Activated gamma-delta T cell treated with Interleukin-2 at 50 U/mL for 16 hours (primary cell): ENCODE results near the gene CAMK2N2.
A peak's percentile ranks its signal among the peaks of the same experiment; 100 is the strongest.
"Not testable (repeated sequence)": the region's sequence is repeated elsewhere in the genome, so short reads cannot be mapped to it uniquely, and the experiment has no call there.

Experiments
- DNase-seq: peaks from one replicate; pipeline ENCODE4 v3.0.0-alpha.2; 2020

Gene CAMK2N2

DNA sequence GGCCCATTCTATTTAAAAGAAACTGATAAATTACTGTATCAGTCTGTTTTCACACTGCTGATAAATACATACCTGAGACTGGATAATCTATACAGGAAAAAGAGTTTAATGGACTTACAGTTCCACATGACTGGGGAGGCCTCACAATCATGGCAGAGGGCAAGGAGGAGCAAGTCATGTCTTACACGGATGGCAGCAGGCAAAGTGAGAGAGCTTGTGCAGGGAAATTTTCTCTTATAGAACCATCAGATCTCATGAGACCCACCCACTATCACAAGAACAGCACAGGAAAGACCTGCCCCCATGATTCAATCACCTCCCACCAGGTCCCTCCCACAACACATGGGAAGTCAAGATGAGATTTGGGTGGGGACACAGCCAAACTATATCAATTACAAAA lies 5.9 kb upstream of the CAMK2N2 start:
- DNase-seq, result not testable (repeated sequence)

DNA sequence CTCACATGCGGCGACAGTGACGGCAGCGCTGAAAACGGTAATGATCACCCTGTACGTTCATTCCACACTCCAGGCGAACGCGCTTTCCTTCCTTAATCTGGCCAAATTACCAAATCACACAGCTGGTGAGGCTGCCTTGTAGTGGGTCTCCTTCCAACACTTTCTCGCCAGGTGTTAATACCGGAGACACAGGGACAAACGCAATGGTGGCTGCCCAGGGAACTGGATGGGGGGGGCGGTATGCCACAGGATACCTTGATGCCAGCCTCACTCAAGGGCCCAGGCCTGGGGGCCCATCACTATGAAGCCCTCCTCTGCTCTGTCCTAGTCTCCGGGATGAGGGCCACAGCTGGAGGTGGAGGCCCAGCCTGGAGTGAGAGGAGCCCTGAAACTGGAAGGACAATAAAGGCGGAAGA lies 1.4 kb upstream of the CAMK2N2 start:
- DNase-seq, result no peak

DNA sequence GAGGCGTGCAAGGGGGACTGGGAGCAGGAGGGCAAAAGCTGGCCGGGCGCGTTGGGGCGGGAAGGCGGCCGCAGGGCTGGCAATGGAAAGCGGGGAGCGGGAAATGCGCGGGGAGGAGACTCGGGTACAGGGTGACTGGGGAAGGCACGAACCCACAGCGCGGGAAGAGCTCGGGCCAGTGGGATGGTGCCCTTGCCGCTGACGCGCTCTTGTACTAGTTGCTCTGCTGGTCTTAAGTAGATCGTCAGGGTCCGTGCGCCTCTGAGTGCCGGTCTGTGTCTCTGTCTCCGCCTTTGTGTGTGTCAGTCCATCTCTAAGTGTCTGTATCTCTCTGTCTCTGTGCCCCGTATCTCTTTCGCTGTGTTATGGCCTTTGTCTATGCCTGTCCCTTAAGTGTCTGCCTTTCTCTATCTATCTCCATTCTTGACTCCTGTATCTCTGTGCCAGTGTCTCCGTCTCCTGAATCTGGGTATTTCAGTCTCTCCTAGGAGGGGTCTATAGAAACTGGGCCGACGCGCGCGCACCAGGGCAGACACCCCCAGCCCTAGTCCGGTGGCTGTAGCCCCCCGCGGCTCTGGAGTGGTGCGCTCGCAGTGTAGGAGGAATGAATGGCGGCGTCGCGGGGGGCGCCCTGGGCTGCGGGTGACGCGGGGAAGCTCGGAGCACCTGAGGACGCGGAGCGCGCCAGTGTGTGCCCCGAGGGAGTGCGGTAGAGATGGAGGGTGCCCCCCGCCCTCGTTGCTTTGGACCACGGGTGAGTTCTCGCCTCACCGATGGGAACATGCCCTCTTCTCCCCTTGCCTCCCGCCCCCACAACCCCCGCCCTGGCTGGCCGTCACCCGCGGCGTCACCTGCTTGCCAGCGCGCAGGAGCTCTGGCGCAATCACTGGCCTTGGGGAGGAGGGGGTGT lies 756 bp upstream of the CAMK2N2 start:
- no peak for DNase-seq

DNA sequence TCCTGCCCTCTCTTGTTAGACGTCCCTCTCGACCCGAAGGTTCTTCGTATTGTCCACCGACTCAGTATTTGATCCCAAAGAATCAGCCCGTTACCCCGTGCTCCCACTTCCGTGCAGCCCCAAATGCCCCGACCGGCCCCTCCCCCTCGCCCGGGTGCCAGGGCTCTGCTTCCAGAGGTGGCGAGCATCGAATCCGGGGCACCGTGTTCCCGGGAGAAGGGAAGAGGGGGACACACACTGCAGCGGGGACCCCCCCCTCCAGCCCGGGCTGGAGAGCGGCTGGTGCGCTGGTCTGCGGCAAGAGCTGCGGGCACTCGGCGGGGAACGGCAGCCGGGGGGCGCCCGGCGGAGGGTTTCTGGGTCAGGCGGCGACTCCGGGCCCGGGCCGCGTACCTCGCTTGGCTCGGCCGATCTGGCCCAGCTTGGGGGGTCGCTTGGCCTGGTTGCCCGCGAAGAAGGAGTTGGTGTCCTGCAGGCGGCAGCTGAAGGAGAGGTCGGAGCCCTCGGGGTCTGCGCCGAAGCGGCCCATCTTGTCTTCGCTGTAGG lies 556 bp downstream of the CAMK2N2 start:
- no peak for DNase-seq

DNA sequence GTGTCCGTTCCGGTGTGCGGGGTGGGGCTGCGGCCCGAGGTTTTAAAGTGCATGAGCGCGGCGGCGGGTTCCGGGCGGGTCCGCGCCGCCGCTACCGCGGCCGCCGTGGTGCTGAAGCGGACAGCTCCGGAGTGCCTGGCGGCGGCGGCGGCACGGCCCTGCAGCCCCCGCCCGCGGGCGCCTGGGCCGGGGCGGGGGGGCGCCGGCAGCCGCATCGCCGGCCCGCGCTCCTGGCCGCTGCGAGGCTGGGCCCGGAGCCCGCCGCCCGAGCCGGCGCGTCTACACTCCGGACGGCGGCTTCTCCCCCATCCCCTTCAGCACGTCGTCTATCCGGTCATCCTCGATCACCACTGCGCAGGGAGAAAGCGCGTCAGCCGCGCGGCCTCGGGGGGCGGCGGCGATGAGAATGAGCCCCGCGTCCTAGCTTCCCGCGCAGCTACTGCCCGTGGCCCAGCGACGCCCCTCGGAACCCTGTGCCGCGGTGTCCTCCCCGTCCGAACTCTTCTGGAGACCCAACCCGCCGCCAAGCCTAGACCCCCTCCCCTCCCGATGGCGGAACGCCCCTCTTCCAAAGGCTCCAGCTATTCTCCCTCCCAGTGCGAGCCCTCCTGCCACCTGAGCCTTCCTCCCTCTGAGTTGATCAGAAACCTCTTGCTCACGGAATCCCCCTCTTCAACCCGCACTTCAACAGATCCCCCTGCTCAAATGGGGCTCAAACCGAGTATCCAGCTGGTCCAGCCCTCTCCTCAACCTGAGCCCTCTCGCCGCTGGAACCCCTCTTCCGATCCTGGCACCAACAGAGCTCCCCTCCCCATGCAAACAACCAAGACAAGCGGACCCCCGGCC lies 1.3 kb downstream of the CAMK2N2 start:
- peak; percentile 25 for DNase-seq

DNA sequence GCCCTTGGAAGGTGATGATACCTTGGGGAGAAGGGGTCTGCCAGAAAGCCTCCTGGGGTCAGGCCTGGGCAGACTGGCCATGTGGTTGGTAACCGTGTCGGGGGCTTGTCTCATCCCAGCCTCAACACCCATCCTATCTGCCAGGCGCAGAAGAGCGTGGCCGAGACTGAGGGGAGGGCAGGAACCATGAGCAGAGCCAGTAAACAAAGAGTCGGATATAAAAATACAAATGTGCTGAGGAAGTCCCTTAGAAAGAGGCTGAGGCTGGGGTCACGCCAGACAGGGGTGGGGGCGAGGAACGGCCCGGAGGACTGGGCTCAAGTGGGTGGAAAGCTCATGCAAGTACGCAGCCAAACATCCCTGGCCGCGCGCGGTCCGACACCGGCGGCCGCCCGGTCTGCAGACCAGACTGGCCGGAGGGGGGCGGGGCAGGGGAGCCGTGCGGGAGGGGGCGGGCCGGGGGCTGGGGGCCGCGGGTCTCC lies 1.9 kb downstream of the CAMK2N2 start:
- DNase-seq, result no peak

DNA sequence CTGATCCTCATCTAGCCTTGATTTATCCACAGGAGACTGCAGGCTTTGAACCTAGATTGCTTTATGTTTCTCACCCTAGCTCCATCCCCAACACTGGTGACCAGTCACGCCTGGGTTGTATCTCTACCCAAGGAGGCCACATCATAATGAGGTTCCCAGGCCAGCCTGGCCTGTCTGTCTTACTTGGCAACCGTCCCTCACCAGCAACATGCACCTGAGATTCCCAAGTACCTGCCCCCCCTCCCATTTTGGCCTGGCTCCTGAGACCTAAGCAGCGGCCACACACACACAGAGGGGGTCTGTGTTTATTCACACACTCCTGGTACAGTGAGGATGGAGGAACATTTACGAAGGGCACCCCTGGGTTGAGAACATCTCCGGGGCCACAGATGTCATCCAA lies 2.4 kb downstream of the CAMK2N2 start:
- DNase-seq, result no peak

DNA sequence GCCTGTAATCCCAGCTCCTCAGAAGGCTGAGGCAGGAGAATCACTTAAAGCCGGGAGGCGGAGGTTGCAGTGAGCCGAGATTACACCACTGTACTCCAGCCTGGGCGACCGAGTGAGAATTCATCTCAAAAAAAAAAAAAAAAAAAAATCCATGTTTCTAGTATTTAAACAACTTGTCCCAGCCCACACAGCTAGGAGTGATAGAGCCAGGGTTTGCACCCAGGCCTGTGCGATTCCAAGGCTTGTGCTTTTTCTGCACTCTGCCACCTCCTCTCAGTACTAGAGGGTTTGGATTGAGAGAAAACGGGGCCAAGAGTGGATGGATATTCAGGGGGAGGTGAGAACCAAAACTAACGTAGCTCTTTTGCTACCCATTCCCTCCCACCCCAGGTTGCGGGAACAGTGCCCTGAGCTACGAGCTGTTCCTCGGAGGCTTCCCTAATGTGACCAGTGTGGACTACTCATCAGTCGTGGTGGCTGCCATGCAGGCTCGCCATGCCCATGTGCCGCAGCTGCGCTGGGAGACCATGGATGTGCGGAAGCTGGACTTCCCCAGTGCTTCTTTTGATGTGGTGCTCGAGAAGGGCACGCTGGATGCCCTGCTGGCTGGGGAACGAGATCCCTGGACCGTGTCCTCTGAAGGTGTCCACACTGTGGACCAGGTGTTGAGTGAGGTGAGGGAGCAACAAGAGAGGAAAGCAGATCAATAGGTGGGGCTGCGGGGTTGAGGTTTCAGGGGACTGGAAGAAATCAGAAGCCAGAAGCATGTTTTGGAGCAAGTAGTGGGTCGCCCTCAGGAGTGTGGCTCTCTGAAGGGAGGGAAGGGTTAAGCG lies 4.1 kb downstream of the CAMK2N2 start:
- DNase-seq, result no peak

DNA sequence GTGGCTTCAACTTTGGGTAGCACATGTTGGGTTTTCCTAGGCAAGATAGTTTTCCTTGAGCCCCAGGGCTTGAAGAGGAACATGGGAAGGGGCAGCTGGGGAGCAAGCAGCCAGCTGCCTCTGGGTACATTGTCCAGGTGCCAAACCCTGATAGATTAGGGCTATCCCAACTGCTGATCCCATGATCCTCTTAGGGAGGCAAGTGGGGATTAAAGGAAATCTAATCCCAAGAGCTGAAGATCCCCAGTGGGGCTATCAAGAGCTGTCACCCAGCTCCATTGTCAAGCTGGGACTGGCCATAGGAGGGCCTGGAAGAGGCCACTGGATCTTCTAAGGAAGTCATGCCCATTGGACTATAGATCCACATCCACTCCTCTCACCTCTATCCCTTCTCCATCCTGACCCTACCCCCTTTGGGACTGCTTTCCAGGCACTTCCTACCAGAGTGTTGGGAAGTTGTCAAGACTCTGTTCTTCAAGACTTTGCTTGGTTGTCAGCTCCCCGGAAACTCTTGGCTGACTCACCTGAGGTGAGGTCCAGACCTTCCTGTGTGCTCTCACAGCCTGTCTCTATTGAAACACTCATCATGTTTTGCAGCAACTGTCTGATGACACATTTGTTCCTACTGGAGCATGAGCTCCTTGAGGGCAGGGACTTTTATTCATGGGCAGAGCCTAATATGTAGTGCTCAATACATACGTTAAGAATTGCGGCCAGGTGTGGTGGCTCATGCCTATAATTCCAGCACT lies 5.9 kb downstream of the CAMK2N2 start:
- DNase-seq, result no peak

DNA sequence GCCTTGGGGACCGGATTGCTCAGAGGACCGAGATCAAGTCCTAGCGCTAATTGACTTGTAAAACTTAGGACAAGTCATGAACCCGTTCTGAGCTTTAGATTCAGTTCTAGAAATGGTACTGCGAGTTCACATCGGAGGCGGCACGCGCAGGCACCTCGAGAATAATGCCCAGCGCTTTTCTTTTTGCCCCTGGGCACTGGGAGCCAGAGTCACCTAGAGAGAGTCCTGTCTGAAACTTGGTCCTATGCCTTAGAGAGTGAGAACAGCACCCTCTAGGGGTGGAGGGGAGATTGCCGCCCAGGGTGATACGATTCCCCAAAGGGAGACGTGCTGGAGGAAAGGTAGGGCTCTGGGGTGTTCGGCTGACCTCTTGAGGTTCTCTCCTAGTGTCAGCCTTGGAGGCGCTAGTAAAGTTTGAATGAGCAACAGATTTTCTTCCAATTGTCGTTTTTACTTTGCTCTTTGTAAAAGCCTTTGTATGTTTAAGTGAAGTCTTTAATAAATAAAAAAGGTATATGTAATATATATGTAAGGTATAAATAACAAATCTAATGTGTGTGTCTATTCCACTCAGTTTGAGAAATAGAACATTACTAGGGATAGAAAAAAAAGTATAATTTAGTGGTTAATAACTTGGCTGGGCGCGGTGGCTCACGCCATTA lies 11.1 kb downstream of the CAMK2N2 start:
- peak; percentile 90 for DNase-seq

DNA sequence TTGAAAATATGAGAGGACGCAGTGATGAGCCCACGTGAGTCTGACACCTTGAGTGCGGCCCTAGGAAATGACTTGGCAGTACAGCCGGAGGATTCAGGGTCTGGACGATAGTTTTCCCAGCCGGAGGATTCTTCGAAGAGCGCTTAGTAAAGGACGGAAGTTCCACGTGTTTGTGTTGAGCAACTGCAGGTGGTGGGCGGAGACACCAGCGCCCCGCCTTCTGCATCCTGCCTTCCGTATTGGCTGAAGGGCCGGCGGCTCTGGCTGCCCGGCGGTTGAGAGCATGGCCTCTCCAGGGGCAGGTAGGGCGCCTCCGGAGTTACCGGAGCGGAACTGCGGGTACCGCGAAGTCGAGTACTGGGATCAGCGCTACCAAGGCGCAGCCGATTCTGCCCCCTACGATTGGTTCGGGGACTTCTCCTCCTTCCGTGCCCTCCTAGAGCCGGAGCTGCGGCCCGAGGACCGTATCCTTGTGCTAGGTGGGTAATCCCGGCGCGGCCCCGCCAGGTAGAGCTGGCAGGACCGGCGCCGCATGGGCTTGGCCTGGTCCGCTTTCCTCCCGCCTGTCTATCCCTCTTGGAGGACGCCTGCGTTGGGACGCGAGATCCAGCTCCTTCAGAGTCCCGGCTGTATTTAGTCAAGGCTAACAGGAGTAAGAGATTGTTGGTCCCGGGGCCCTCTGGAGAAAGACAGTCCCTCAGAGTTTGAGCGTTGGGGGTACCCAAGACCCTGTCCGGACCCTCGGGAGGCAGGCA lies 11.8 kb downstream of the CAMK2N2 start, which contains the start of gene EEF1AKMT4:
Gene EEF1AKMT4 (plus strand): TSS at position 261 of the 755 bp plus-strand sequence. CDS start 23 bp downstream, at position 284.
- peak; percentile 95 for DNase-seq

DNA sequence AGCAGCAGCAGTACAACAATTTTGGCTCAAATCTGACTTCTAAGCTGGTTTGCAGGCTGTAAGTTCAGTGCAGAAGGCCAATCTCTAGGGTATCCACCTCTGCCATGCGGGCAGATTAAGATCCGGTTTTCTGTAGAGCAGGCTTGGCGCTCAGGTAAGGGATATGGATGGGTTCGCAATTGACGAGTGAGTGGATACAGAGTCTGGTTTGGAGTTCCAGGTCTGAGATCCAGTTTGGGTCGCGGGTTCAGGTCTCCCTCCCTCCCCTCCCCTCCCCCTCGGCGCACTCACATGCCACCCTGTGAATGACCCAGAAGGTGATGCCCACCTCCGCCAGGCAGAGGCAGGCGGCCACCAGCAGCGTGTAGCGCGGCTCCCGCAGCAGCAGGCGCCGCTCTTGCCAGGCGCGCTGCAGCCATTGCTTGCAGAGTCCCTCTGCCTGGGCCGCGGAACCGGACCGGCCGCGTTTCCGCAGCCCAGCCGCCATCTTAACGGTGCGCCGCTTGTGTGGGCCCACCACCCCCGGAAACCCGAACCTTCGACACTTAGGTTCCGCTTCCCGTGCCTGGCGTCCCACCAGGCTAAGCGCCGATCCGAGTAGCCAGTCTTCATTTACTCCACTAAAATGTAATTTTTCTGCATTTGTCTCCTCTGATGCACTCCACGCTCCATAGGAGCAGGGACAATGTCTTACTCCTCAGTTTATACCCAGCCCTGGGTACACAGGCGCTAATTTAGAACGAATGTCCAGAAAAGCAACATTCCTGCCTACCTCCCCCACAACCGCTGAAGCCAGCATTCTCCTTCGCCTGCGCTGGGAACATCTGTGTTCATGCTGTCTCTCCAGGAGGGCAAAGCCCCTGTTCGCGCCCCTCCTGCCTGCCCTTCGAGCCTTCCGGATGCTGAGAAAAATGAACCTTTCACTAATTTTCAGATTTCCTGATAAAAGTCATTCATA lies 12.6 kb downstream of the CAMK2N2 start, which contains the start of gene ALG3:
Gene ALG3 (minus strand): TSS at position 509 of the 958 bp plus-strand sequence. CDS start 22 bp downstream, at position 487.
- peak; percentile 86 for DNase-seq

DNA sequence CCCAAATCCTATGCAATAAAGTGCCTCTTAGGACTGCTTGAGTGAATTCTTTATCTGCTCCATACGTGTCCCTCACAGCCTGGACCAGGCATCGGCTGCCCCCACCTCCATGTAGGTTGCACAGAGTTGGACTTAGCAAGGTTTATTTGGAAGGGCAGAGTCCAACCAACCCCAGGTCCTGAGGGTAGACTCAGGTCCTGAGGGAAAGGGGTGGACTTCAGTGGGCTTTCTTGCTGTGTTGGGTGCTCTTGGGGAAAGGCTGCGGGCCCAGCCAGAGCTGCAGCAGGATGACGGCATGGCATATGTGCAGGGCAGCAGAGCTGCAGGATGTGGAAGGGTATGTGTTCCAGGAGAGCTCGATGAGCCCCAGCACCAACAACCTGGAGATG lies 19.1 kb downstream of the CAMK2N2 start:
- no peak for DNase-seq

DNA sequence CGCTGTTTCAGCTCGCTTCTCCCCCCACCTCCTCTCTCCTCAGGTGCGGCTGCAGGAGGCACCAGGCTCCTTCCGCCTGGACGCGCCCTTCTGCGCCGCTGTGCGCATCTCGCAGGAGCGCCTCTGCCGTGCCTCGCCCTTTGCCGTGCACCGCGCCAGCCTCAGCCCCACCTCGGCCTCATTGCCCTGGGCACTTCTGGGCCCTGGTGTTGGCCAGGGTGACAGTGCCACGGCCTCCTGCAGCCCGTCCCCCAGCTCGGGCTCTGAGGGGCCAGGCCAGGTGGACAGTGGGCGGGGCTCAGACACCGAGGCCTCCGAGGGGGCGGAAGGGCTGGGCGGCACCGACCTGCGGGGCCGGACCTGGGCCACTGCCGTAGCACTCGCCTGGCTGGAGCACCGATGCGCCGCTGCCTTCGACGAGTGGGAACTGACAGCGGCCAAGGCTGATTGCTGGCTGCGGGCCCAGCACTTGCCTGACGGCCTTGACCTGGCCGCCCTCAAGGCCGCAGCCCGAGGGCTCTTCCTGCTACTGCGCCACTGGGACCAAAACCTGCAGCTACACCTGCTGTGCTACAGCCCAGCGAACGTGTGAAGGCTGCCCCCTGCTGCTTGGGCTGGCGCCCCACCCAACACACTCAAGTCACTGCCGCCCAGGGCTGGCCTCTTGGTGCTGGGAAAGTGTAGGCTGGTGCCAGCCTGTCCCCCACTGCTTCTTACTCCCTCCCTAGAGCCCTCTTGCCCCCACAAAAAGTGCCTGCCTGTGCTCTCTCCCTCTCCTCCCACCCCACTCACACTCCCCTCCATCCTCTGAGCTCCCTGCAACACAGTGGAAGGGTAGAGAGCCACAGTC lies 19.7 kb downstream of the CAMK2N2 start:
- DNase-seq, result no peak

DNA sequence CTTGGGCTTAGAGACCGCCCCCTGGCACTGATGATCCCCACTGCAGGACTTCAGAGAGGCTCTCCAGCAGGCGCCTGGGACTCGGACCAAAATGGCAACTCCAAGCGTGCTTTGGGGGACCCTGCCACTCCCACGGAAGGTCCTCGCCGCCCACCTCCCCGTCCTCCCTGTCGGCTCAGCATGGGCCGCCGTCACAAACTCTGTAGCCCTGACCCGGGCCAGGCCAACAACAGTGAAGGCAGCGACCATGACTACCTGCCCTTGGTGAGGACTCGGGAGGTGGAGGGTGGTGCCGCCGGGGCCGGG lies 20.3 kb downstream of the CAMK2N2 start:
- no peak for DNase-seq

DNA sequence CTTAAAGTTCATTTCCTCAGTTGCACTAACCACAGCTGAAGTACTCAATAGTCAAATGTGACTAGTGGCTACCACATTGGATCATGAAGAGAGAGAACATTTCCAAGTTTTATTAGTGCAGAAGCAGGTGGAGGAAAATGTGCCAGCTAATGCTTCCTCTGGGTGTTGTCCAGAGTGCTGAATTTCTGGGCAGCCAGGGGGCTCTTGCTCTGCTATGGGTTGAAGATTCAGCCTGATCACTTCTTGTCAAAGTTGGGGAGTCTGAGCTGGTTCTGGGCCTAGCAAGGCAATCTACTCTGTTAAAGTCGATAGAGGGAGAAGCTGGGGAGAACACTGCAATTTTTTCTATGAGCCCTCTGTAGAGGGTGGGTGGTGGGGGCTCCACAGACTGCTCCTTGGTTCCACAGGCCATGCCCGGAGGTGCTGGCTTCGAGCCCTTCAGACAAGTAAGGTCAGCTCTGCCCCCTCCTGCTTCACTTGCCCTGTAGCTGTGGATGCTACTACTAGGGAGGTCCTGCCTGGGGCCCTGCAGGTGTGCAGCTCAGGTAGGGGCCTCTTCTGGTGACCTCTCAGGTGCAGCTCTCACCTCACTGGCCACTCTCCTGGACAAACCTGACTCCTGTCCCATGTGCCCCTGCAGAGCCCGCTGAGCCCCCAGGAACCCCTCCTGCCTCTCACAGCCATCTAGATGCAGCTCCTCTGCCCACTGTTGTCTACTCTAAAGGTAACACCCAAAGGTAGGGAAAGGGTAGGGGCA lies 20.8 kb downstream of the CAMK2N2 start:
- DNase-seq, result no peak

DNA sequence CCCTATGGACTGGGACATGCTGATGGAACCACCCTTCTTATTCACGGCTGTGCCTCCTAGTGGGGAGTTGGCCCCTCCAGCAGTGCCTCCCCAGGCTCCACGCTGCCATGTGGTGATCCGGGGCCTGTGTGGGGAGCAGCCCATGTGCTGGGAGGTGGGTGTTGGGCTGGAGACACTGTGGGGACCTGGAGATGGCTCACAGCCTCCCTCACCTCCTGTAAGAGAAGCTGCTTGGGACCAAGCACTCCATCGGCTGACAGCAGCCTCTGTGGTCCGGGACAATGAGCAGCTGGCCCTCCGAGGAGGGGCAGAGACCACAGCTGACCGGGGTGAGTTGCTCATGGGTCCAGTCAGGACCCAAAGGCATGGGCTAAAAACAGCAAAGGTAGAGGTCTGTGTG lies 21.6 kb downstream of the CAMK2N2 start:
- no peak for DNase-seq
